HFFc6 (cell line): ENCODE measurements around the gene KRTAP1-3. TPM values are rescaled to one million over a fixed set of nuclear protein-coding genes. Genes with fewer than 3 reads are reported as not detected.
A peak's percentile ranks its signal among the peaks of the same experiment; 100 is the strongest.

Source experiments
- DNase-seq: peaks from one replicate; pipeline ENCODE4 v3.0.0-alpha.2; 2018
- H3K27ac Mint-ChIP-seq: 2 replicates; pipeline ENCODE4 v1.8.0; 2020; ENCODE audit warnings: mild to moderate bottlenecking, mixed read lengths
- H3K27me3 Mint-ChIP-seq: 2 replicates; pipeline ENCODE4 v1.8.0; 2021; ENCODE audit warnings: mild to moderate bottlenecking, moderate library complexity, mixed read lengths; ENCODE audit not compliant: insufficient read depth
- H3K36me3 Mint-ChIP-seq: 2 replicates; pipeline ENCODE4 v1.8.0; 2021; ENCODE audit warnings: low read depth, mixed read lengths
- H3K4me1 Mint-ChIP-seq: 2 replicates; pipeline ENCODE4 v1.8.0; 2020; ENCODE audit warnings: low read depth, mixed read lengths
- H3K4me3 Mint-ChIP-seq: 2 replicates; pipeline ENCODE4 v1.8.0; 2020; ENCODE audit warnings: mild to moderate bottlenecking, moderate library complexity, mixed read lengths
- H3K9me3 Mint-ChIP-seq: 2 replicates; pipeline ENCODE4 v1.8.0; 2020; ENCODE audit warnings: mild to moderate bottlenecking, mixed read lengths
- total RNA-seq, 6 experiments: library from RNA; stranded (reverse); fragmentation: NEBNext Ultra II Directional; extraction: Animal tissue kit (Norgen Biotek cat#: 25700); gene quantifications; 2 replicates in 1 of 6; 3 replicates in 5 of 6; pipeline ENCODE4 v1.2.3, GENCODE V29; 2021
- TF ChIP-seq, protein P1 (sequence below): fragments of 200-600 bp; sonication (generic); IDR thresholded peaks from 2 replicates; pipeline ENCODE4 v1.5.0; 2021; ENCODE audit warnings: antibody characterized with exemption, mild to moderate bottlenecking

Gene KRTAP1-3
- total RNA-seq, 6 experiments from 2014 or later = not detected

DNA sequence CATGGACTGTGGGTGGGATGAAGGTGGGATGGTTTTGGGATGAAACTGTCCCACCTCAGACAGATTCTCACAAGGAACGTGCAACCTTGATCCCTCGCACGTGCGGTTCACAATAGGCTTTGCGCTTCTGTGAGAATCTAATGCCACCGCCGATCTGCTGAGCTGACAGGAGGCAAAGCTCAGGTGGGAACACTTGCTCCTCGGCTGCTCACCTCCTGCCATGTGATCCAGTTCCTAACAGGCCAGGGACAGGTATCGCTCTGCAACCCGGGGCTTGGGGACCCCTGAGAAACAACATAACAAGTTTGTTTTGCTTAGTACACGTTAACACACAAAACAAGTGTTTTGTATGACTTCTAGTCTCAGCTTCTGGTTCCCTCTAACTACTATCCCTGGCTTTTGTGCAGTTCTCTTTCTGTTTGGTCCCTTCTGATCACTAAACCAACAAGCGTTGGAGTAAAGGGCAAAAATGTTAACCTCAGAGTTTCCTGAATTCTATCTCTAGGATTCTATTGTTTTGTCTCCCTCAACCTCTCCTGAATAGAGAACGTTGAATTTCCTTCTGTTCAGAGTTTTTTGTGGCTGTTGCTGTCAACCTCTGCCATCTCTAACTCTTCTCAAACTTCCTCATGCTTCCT is 18.0 kb downstream of the KRTAP1-3 start:
- H3K9me3 Mint-ChIP-seq = no peaks in the 10 kb centered on the region; the same call in 1 of the 2 replicates
- TF ChIP-seq, protein P1, sequence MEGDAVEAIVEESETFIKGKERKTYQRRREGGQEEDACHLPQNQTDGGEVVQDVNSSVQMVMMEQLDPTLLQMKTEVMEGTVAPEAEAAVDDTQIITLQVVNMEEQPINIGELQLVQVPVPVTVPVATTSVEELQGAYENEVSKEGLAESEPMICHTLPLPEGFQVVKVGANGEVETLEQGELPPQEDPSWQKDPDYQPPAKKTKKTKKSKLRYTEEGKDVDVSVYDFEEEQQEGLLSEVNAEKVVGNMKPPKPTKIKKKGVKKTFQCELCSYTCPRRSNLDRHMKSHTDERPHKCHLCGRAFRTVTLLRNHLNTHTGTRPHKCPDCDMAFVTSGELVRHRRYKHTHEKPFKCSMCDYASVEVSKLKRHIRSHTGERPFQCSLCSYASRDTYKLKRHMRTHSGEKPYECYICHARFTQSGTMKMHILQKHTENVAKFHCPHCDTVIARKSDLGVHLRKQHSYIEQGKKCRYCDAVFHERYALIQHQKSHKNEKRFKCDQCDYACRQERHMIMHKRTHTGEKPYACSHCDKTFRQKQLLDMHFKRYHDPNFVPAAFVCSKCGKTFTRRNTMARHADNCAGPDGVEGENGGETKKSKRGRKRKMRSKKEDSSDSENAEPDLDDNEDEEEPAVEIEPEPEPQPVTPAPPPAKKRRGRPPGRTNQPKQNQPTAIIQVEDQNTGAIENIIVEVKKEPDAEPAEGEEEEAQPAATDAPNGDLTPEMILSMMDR = no peak
- no peaks in the 10 kb centered on the region for H3K36me3 Mint-ChIP-seq
- no peaks in the 10 kb centered on the region for H3K27me3 Mint-ChIP-seq
- no peak overlapping the region for H3K4me3 Mint-ChIP-seq
- H3K27ac Mint-ChIP-seq = no peak overlapping the region; the same call in 1 of the 2 replicates
- DNase-seq = no peak
- H3K4me1 Mint-ChIP-seq = peaks cover 39% of the 10 kb centered on the region

GRCh38 chr17:41015454-41015853 is 19.2 kb downstream of the KRTAP1-3 start:
- Mint-ChIP-seq H3K36me3 (no peaks in the 10 kb centered on the region), H3K27ac (no peak overlapping the region), H3K4me3 (no peak overlapping the region), H3K27me3 (no peaks in the 10 kb centered on the region), H3K9me3 (no peaks in the 10 kb centered on the region), H3K4me1 (peaks cover 37% of the 10 kb centered on the region)
- DNase-seq = no peak
- TF ChIP-seq, protein P1 = no peak

DNA sequence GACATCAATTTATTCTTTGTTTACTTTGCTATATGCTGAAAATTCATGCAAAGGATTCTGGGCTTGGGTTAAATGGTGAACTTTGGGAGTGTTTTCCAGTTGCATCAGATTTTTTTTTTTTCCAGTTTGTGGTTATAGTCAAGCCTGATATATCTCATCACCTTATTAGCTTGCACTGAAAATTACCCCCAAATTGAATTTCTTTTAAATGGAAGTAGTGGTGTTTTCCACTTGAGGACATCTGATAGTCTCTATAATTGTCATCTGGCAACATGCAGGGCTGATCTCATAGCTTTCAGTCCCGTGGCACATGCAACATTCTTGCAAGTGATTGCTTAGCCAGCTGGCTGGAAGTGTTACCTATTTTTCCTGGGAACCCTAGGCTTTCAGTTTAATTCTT is 21.1 kb downstream of the KRTAP1-3 start:
- H3K4me3 Mint-ChIP-seq = peak overlapping the region; percentile 55
- peak; percentile 52 for DNase-seq
- TF ChIP-seq, protein P1 = no peak

DNA sequence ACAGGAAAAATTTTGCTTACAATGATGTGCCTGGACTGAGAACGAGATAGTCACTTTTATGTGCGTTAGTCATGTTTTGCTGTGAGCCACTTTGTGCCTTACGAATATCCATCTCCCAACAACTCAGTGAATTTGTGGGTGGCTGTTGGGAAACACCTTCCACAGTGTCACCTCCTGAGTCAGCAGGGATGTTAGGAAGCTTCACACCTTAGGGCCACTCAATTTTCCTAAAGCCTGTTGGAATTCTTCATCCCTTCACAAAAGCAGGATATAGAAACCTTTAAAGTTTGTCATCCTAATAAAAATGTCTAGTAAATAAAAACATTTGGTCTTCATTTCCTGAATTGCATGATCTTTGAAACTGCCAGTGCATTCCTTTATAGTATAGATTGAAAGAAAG is 21.5 kb downstream of the KRTAP1-3 start:
- no peaks in the 10 kb centered on the region for H3K36me3 Mint-ChIP-seq
- H3K27ac Mint-ChIP-seq = peak overlapping the region; percentile 68
- peak overlapping the region; percentile 55 for H3K4me3 Mint-ChIP-seq
- no peaks in the 10 kb centered on the region for H3K9me3 Mint-ChIP-seq
- DNase-seq = peak; percentile 78
- TF ChIP-seq, protein P1 = no peak
- H3K4me1 Mint-ChIP-seq = peaks cover 44% of the 10 kb centered on the region
- no peaks in the 10 kb centered on the region for H3K27me3 Mint-ChIP-seq

More for the DNA sequence above, 21.1 kb downstream of the KRTAP1-3 start:
- peaks cover 42% of the 10 kb centered on the region for H3K4me1 Mint-ChIP-seq
- H3K27me3 Mint-ChIP-seq = no peaks in the 10 kb centered on the region
- H3K9me3 Mint-ChIP-seq = no peaks in the 10 kb centered on the region
- H3K36me3 Mint-ChIP-seq = no peaks in the 10 kb centered on the region
- H3K27ac Mint-ChIP-seq = peak overlapping the region; percentile 64

DNA sequence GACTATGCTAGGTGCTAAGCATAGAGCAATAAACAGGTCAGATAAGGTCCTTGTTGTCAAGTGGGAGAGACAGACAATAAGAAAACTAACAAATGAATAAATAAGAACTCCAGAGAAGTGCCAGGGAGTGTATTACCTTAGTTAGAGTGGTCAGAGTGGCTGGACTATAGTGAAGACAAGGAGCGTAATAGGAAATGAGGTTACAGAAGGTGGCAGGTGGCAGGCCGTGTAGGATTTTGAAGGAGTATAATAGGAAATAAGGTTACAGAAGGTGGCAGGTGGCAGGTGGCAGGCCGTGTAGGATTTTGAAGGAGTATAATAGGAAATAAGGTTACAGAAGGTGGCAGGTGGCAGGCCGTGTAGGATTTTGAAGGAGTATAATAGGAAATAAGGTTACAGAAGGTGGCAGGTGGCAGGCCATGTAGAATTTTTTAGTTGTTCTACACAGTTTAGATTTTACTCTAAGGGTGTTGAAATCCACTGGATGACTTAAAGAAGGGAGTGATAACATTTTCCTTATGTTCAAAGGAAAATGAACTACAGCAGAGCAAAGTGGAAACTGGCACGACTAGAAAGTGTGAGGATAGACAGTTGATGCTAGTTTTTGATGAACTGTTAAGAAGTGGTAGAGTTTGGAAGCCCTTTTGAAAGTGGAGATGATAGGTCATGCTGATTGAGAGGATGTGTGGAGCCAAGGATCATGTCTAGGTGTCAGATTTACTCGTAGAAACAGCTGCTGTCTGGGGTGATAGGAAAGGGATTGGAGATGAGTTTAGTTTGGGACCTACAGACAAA is 22.2 kb downstream of the KRTAP1-3 start:
- TF ChIP-seq, protein P1 = no peak
- Mint-ChIP-seq H3K36me3 (no peaks in the 10 kb centered on the region), H3K27ac (peak overlapping the region; percentile 68), H3K9me3 (no peaks in the 10 kb centered on the region), H3K4me1 (peaks cover 41% of the 10 kb centered on the region), H3K4me3 (peak overlapping the region; percentile 22), H3K27me3 (no peaks in the 10 kb centered on the region)
- DNase-seq = no peak
